Measurements from ENCODE around the gene ATF6B. TPM values are rescaled to one million over a fixed set of nuclear protein-coding genes. Genes with fewer than 3 reads are reported as not detected.
A peak's percentile ranks its signal among the peaks of the same experiment; 100 is the strongest.
"Not testable (repeated sequence)": the region's sequence is repeated elsewhere in the genome, so short reads cannot be mapped to it uniquely, and the experiment has no call there.

The ATF6B gene
- total RNA-seq, 1 experiment from 2014 or later: 196 TPM

DNA sequence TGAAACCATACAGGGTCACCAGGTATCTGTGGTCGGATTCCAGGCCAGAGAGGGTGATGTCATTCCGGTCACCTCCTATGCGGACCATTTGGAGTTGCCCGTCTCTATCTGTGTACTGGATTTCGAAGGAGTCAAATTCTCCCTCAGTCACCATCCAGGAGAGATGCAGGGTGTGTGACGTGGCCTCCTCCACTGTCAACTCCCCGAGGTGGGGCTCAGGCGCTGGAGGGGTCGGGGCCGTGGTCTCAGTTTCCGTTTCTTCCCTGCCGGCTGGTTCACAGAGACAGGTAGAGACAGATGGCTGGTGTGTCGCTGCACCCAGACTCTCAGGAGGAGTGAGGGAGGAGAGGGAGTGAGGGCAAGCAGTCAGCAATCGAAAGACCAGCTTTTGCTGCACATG is 59.2 kb downstream of the ATF6B start:
- CTCF ChIA-PET: no interaction called here
- no TSS peak for BruUV-seq (replicated peaks)
- H3K4me1 Mint-ChIP-seq (ENCODE audit: low read depth, unreplicated experiment): no peaks in the 10 kb centered on the region
- H3K4me3 Mint-ChIP-seq (ENCODE audit: low read depth, unreplicated experiment): no peak overlapping the region
- no peak for TF ChIP-seq CTCF (IDR thresholded peaks at IDR 0.05; ENCODE audit: unreplicated experiment)
- no peaks in the 10 kb centered on the region for H3K9me3 Mint-ChIP-seq (ENCODE audit: low read depth, unreplicated experiment)
- no peak for DNase-seq
- H3K27me3 Mint-ChIP-seq (ENCODE audit: unreplicated experiment): peaks cover 27% of the 10 kb centered on the region
- H3K27ac Mint-ChIP-seq (ENCODE audit: unreplicated experiment): no peak overlapping the region
- H3K36me3 Mint-ChIP-seq (ENCODE audit: insufficient read depth, unreplicated experiment): no peaks in the 10 kb centered on the region
- intact Hi-C loops (cut with micrococcal nuclease; ENCODE audit: unreplicated experiment): no loop called here

GRCh38 chr6:32068315-32068714 is 59.7 kb downstream of the ATF6B start:
- intact Hi-C loops (cut with micrococcal nuclease; ENCODE audit: unreplicated experiment); H3K9me3 Mint-ChIP-seq (ENCODE audit: low read depth, unreplicated experiment); DNase-seq; BruUV-seq (replicated peaks); H3K4me1 Mint-ChIP-seq (ENCODE audit: low read depth, unreplicated experiment); H3K27ac Mint-ChIP-seq (ENCODE audit: unreplicated experiment); H3K36me3 Mint-ChIP-seq (ENCODE audit: insufficient read depth, unreplicated experiment); H3K4me3 Mint-ChIP-seq (ENCODE audit: low read depth, unreplicated experiment); CTCF ChIA-PET: not testable (repeated sequence)
- H3K27me3 Mint-ChIP-seq (ENCODE audit: unreplicated experiment): peaks cover 27% of the 10 kb centered on the region

- H3K9me3 Mint-ChIP-seq (ENCODE audit: low read depth, unreplicated experiment); H3K4me1 Mint-ChIP-seq (ENCODE audit: low read depth, unreplicated experiment); BruUV-seq (replicated peaks); H3K4me3 Mint-ChIP-seq (ENCODE audit: low read depth, unreplicated experiment); H3K36me3 Mint-ChIP-seq (ENCODE audit: insufficient read depth, unreplicated experiment); DNase-seq; intact Hi-C loops (cut with micrococcal nuclease; ENCODE audit: unreplicated experiment); CTCF ChIA-PET; H3K27ac Mint-ChIP-seq (ENCODE audit: unreplicated experiment): not testable (repeated sequence)
- peaks cover 27% of the 10 kb centered on the region for H3K27me3 Mint-ChIP-seq (ENCODE audit: unreplicated experiment)
Measured at GRCh38 chr6:32067521-32067920, 60.5 kb downstream of the ATF6B start.

Small RNA genes within 50 kb of the gene (microRNA-seq; reads per million reads assigned to microRNA genes)
- 7.0 reads per million, percentile 25 among the genes with 10 or more reads in this experiment for gene MIR6721

Other genes with a start within 250 kb of the ATF6B start
- gene SLC44A4, start 249.2 kb downstream of the ATF6B start, total RNA-seq (2022): 185 and 238 TPM in 2 replicates
- gene EHMT2, start 230.5 kb downstream of the ATF6B start, total RNA-seq (2022): 131 and 138 TPM in 2 replicates
- gene ZBTB12, start 226.2 kb downstream of the ATF6B start, total RNA-seq (2022): 22.6 and 28.1 TPM in 2 replicates
- 5.0 and 6.3 TPM in 2 replicates for gene C2, start 200.5 kb downstream of the ATF6B start, total RNA-seq (2022)
- 944 and 1,205 TPM in 2 replicates for gene CFB, start 182.2 kb downstream of the ATF6B start, total RNA-seq (2022)
- 141 and 157 TPM in 2 replicates for gene NELFE, start 169.3 kb downstream of the ATF6B start, total RNA-seq (2022)
- 182 and 201 TPM in 2 replicates for gene SKIC2, start 169.1 kb downstream of the ATF6B start, total RNA-seq (2022)
- gene DXO, start 156.1 kb downstream of the ATF6B start, total RNA-seq (2022): 40.9 and 43.6 TPM in 2 replicates
- 13.1 and 20.8 TPM in 2 replicates for gene C4A, start 146.2 kb downstream of the ATF6B start, total RNA-seq (2022)
- 7.8 and 13.4 TPM in 2 replicates for gene C4B, start 113.5 kb downstream of the ATF6B start, total RNA-seq (2022)
- gene CYP21A2, start 89.8 kb downstream of the ATF6B start, total RNA-seq (2022): 0.76 and 0.78 TPM in 2 replicates
- gene TNXB, start 18.9 kb downstream of the ATF6B start, total RNA-seq (2022): 10.6 and 11.3 TPM in 2 replicates
- 13.8 and 15.6 TPM in 2 replicates for gene FKBPL, start 2.0 kb upstream of the ATF6B start, total RNA-seq (2022)
- gene PRRT1, start 23.7 kb upstream of the ATF6B start, total RNA-seq (2022): 1.7 and 2.9 TPM in 2 replicates
- gene PPT2, start 25.9 kb upstream of the ATF6B start, total RNA-seq (2022): 29.1 and 31.0 TPM in 2 replicates
- gene EGFL8, start 36.3 kb upstream of the ATF6B start, total RNA-seq (2022): 18.8 and 20.2 TPM in 2 replicates
- gene AGPAT1, start 47.8 kb upstream of the ATF6B start, total RNA-seq (2022): 138 and 139 TPM in 2 replicates
- gene RNF5, start 50.2 kb upstream of the ATF6B start, total RNA-seq (2022): 85.4 and 89.6 TPM in 2 replicates
- 14.3 and 14.4 TPM in 2 replicates for gene AGER, start 56.0 kb upstream of the ATF6B start, total RNA-seq (2022)
- 122 and 141 TPM in 2 replicates for gene PBX2, start 62.0 kb upstream of the ATF6B start, total RNA-seq (2022)
- gene GPSM3, start 64.4 kb upstream of the ATF6B start, total RNA-seq (2022): 6.2 and 6.3 TPM in 2 replicates
- 4.7 and 5.7 TPM in 2 replicates for gene NOTCH4, start 95.8 kb upstream of the ATF6B start, total RNA-seq (2022)
- not detected in 2 replicates for gene TSBP1, start 243.7 kb upstream of the ATF6B start, total RNA-seq (2022)